Pulmonary artery endothelial cell (primary cell): ENCODE results near the gene SLC4A5. TPM values are rescaled to one million over a fixed set of nuclear protein-coding genes. Genes with fewer than 3 reads are reported as not detected.

Experiments
- DNase-seq: peaks from one replicate; pipeline ENCODE4 v3.0.0-alpha.2; 2011; ENCODE audit warnings: low read depth, low spot score
- total RNA-seq: library from RNA; depleted of rRNA; stranded (reverse); fragments of >200 nt; gene quantifications from 2 replicates; pipeline ENCODE4 v1.2.3, GENCODE V29; 2014

SLC4A5 gene, protein sequence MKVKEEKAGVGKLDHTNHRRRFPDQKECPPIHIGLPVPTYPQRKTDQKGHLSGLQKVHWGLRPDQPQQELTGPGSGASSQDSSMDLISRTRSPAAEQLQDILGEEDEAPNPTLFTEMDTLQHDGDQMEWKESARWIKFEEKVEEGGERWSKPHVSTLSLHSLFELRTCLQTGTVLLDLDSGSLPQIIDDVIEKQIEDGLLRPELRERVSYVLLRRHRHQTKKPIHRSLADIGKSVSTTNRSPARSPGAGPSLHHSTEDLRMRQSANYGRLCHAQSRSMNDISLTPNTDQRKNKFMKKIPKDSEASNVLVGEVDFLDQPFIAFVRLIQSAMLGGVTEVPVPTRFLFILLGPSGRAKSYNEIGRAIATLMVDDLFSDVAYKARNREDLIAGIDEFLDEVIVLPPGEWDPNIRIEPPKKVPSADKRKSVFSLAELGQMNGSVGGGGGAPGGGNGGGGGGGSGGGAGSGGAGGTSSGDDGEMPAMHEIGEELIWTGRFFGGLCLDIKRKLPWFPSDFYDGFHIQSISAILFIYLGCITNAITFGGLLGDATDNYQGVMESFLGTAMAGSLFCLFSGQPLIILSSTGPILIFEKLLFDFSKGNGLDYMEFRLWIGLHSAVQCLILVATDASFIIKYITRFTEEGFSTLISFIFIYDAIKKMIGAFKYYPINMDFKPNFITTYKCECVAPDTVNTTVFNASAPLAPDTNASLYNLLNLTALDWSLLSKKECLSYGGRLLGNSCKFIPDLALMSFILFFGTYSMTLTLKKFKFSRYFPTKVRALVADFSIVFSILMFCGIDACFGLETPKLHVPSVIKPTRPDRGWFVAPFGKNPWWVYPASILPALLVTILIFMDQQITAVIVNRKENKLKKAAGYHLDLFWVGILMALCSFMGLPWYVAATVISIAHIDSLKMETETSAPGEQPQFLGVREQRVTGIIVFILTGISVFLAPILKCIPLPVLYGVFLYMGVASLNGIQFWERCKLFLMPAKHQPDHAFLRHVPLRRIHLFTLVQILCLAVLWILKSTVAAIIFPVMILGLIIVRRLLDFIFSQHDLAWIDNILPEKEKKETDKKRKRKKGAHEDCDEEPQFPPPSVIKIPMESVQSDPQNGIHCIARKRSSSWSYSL
- 0.04 TPM in 1 of 2 replicates, not detected in the other for total RNA-seq

DNA sequence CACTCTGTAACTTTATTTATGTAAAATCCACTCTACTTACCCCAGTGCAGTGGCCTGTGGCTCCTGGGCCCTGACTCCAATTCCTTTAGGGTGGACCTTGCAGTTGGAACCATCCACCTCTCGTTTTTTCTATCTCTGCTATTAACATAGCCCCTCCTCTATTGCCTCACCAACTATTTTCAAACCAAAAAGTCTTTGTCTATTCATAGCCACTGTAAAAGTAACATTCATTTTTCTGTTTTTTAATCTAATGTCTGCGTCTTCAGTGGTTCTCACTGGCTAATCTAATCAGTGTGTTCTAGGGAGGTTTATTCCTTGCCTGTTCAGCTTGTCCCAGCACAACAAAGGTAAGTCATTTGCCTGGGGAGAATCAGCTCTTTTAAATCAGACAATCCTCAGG lies at the start of gene SLC4A5:
TSS of gene SLC4A5 (minus strand) at position 101 of the 400 bp plus-strand sequence. CDS start 28,393 bp downstream, outside the sequence.
- DNase-seq, result no peak

DNA sequence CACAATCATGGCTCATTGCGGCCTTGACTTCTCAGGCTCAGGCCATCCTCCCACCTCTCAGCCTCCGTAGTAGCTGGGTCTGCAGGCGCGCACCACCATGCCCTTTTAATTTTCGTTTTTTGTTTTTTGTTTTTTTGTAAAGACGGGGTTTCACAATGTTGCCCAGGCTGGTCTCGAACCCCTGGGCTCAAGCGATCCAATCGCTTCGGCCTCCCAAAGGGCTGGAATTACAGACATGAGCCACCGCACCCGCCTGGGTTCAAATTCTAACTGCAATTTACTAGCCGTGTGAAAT lies 49.2 kb upstream of the SLC4A5 start:
- no peak for DNase-seq

DNA sequence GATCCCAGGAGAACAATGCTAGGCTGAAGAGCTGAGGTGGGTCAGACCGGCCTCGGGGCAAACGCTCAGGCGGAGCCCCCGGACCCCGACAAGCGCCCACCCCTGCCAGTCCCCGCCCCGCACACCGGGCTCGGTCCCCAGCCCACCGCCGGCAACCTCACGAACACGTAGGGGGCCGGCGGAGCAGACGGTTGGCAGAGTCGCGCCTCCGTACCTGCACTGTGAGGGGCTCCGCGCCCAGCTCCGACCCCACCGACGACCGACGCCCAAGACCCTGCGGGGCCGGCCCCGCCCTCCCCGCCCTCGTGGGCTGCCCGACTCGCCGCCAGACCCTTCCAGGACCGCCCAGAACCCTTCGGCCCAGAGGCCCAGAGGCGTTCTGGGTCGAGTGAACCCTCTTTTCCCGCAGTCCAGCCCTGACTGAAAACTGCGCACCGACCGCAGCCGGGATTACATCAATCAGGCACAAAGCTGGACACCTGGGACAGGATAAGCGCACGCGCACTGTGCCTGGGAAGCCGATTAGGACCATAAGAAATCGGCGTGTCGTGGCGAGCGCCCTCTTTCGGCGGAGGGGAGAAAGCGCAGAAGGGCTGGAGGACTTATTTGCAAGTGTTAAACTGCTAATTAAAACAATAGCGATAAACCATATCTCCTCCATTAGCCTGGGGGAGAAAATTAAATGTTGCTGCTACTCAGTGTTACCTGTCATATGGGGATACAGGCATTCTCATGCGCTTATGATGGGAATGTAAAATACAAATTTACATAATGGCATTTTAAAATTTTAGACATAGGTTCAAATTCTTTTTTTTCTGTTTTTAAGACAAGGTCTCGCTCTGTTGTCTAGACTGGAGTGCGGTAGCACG lies 48.6 kb upstream of the SLC4A5 start:
- DNase-seq, result peak; percentile 78

DNA sequence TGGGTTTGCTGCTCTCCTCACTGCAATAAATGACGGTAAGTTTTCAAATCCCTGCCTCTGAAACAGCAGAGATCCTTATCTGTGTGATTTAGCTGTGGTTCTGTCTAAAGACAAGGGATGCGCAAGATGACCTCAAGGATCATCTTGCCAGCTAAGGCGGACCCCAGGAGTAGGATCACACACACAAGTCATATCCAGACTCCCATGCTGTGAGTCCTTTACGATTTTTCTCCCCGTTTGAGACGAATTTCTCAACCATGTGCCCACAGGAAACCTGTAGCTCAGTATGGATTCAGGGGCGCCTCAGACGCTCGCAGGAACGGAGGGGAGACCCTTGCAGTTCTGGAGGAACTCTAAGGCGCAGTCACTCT lies 48.0 kb upstream of the SLC4A5 start:
- DNase-seq, result no peak

DNA sequence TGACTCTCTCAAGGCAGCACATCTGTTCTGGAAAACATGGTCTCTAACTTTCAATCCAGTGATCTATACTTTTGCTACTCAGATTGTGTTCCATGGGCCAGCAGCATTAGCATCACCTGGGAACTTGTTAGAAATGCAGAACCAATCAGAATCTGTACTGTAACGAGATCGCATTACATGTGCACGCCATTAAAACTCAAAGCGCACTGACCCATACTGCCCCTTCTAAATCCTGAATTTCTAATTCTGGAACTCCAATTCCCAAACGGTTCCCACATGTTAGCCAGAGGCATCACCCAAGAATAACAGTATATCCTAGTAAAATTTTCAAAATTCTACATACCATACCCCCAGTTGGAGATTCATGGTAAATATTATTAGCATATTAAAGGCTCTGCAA lies 47.4 kb upstream of the SLC4A5 start:
- no peak for DNase-seq

DNA sequence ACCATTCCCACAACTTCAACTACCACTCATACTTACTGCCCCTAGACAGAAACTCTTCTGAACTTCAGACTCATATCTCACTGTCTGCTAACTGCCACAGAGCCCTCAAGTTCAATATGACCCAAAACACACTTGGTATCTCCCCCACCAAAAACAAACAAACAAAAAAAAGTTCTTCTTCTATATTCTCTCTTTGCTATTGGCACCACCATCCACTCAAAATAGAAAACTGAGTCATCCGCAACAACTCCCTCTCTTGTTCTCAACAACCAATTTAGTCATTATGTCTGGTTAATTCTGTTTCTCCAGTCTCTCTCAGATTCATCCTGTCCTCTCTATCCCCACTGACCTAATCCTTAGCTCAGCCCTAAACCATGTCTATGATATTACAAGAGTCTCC lies 44.1 kb upstream of the SLC4A5 start:
- no peak for DNase-seq

DNA sequence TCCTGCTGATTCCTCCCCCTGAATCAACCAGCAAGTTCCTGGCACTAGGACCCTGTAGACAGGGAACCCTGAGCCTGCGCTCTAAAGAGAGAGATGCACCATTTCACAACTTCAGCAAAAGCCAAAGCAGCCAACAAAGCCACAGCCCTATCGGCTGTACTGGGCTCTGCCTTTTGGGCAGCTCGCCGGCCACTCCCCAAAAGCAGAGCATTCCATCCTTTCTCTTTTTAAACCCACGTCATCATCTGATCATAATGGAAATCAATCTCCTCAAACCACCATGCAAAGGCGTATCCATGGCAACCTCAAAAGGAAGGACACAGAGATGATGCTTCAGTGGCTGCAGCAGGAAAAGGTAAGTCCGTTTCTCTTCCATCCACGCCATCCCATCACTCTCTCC lies 42.2 kb upstream of the SLC4A5 start:
- DNase-seq, result no peak

DNA sequence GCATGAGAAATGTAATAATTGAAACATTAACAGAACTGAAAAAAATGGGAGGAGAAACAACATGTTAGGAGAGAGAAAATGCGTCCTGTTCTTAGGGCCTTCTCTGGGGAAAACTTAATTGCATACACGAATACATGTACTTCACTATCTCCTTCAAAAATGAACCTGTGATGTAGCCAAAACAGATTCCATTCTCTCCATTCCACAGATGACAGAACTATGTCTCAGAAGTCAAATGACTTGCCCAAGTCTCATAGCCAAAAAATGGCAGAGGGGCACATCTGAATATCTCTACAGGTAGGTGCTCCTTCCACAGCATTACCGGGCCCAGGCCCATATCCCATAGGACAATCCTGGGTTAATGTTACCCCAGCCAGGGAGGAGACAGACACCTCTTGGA lies 40.8 kb upstream of the SLC4A5 start:
- DNase-seq, result no peak

DNA sequence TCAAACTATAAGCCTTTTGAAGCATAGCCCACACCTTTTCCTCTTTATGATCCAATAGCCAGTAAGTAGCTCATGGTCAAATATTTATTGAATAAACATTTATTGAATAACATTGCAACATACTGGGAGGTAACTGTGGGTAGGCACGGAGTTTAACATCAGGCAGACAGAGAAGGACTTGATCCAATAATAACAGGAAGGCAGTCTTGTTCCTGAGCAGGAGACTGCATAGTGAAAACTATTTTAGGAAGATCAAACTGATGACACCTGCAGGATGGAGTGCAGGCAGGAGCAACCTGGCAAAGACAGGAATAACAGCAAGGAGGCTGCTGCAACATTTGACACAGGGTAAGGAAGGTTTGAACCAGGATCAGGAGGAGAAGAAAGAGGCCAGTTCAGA lies 40.0 kb upstream of the SLC4A5 start:
- peak; percentile 26 for DNase-seq

DNA sequence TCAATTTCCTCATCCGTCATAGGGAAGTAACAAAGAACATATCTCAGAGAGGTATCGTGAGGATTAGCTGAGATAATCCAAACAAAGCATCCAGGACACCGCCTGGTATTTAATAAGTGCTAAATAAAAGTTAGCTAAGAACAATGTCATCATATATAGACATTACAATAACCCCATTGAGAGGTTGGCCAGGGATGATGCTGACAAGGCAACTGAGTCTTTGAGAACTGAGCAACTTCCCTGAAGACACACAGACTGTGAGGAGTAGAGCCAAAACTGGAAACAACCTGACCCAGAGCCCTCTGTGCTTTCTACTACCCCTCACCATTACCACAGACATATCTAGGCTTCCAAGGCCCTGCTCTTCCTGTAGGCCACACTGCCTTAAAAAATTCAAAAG lies 38.5 kb upstream of the SLC4A5 start:
- DNase-seq, result no peak

DNA sequence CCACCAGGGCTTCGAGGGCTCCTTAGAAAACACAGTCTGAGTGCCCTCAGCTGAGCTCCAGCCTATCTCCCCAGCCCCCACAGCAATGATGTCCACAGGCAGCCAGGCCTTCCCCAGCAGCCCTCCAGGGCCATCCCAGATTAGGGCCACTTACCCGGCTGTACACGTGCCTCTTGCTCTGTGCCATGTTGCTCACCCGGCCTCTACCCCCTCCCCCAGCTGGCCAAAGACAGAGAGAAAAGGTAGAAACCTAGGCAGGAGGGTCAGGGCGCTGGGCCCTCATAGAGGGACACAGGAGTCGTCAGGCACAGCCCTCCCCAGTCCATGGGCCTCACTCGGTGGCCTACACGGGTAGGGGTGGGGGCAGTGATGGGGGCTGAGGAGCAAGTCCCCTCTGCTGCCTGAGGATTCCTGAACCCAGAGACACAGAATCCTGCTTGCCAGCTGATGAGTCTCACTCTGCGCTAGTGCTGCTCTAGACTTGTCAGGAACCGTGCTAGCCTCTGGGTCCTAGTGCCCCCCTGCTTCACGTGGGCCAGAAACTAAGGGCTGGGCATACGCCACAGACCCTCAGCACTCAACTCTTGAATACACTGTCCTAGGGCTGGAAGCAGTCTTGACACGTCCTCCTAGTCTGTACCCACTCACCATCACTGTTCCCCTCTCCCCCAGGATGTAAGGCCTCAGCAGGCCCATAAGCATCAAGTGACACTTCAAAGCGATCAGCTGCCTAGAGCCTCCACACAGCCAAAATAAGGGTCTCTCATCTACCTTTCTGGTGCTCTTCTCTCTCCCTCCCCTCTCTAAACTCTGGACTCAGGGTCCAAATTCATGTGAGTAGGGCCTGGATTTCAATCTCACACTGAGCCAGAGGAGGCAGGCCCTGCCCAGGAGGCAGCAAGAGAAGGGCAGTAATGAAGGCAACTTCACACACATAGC lies 36.9 kb upstream of the SLC4A5 start, which contains the start of gene DCTN1:
TSS of gene DCTN1 (minus strand) at position 461 of the 939 bp plus-strand sequence. CDS start at position 187, 274 bp downstream.
- no peak for DNase-seq

DNA sequence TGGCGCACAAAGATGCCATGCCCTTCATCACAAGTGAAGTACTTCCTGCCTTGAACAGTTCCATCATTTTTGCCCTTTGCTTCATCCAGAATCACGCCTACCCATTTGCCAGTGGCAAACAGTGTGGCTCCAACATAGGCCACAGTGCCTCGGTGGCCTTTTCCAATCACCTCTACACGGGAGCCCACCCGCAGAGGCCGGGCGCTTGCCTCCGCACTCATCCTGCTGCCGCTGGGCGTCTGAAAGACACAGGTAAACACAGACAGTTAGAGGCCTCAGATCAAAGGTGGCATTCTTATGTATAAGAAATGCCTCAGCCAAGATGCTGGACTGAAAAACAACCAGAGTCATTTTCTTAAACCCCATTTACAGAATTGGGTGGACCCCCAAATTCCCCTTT lies 34.8 kb upstream of the SLC4A5 start:
- no peak for DNase-seq

DNA sequence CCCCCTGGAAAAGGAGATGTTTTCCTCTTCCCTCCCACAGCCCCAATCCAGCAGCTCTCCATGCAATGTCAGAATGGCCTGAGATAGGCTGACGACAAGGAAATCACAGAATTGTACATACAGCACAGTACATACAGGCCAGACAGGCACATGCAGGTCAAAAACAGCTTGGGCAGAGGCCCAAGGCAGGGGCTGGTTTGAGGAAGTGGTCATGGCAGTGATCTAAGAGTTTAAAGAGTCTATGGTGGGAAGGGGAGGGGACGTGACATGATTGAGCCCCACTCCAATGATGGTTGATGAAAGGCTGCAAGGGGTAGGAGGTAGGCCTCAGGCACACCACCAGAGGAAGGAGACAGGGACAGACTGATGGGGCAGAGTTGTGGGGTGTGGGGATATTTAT lies 32.6 kb upstream of the SLC4A5 start:
- no peak for DNase-seq

DNA sequence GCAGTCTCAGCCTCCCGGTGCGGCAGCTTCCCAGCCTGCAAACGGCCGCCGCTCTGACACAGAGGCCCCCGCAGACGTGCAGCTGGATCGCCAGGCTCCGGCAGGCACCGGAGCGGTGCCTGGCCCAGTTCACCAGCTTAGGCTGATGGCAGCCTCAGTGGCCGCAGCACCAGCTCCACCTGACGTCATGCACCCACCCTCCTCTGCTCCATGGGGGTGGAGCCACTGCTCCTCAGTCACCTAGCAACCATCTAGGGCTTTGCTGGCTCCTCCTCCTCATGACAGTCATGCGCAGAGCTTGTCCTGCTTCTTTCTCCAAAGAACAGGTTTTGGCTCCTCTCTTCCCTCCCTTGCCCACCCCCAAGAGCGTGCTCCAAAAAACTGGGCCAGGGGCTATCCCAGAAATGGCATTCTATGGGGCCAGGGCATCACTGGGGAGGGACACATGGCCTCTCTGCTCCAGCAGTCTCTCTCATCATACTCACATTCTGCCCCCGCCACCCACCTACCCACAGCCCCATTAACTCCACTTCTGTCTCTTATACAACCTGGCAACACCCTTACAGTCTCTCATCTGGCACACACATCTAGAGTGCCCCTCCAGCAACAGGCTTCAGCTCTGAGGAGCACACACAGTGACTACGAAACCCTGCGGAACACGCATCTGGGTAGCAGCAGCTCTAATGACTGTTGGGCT lies 31.4 kb upstream of the SLC4A5 start:
- no peak for DNase-seq

DNA sequence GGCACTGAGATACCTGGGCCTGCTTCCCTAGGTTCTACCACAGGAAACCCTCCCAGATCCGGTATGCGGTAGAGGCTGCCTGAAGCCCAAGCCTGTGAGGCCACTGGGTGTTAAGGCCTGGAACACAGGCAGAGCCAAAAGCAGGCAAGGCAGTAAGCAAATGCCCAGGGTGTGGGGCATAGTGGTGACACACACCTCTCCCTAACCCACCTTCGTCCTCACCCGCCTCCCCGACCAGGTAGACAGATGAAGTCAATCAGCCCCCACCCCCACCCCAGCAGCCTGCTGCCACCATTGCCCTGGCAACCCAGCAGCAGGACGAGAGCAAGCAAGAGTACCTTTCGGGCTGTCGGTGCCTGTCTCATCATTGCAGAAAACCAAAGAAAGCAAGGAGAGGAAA lies 30.8 kb upstream of the SLC4A5 start:
- no peak for DNase-seq

DNA sequence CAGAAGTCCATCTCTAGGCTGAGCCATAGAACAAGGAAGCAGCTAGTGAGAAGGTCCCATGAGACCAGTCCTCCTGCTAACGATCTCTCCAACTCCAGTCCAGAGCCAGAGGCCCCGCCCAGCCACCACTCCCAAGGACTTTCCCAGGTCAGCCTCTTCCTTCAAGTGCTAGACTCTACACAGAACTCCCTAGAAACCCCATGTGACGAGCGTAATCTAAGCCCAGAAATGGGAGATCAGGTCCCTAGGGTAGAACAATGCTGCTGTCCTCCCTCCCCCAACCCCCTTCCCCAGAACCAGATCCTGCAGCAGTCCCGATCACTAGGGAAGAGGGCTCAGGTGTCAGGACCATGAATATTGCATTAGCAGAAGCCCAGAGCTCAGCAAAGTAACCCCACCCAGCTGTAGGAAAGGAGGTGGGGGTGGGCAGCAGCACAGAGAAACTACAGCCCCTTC lies 30.0 kb upstream of the SLC4A5 start:
- DNase-seq, result no peak

DNA sequence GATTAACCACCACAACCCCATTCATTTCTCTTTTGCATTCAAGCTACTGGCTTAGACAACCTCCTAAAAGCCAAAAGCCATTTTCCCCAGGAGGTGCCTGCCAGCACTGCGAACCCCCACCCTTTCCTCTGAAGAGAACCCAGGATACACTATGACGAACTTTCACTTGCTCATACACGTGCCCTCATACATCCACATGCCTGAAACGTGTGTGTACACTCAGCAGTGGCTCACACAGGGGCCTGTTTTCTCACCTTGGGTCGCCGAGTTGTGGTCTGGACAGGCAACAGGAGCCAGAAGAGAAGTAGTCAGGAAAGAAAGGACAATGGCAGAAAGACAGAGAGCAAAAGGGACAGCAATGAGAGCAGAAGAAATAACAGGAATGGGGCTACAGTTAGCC lies 29.5 kb upstream of the SLC4A5 start:
- DNase-seq, result no peak

DNA sequence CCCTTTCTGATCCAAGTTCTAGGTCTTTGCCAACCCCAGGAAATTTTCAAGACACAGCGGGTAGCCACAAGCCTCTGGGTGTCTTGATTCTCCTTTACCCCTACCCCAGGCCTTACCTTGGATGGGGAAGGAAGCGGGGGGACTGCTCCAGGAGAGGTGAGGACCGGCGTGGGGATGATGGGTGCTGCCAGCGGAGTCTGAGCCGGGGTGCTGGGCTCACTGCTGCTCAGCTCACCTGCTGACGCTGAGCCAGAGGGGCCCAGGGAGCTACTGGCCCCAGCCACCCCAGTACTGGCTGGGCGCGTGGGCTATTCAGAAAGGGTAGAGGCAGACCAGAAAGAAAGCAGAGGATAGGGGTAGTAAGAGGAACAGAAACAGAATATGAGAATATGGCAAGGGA lies 28.2 kb upstream of the SLC4A5 start:
- no peak for DNase-seq

DNA sequence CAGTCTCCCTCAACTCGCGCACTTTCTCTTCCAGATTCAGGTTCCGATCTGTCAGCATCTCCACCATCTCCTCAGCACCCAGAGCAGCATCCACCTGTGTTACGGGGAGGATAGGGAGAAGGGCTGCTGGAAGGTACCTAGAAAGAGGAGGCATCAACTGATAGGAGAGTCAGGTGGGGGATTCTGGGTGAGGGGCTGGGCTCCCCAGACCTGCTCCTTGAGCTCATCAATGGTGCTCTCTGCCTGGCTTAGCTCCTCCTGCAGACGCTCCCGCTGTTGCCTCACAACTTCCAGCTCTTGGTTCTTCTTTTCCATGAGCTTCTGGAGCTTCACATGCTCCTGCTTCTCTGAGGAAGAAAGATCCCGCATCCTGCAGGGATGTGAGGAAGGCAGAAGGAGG lies 26.8 kb upstream of the SLC4A5 start:
- no peak for DNase-seq
